ENCODE data around the gene SYNE2.

DNA sequence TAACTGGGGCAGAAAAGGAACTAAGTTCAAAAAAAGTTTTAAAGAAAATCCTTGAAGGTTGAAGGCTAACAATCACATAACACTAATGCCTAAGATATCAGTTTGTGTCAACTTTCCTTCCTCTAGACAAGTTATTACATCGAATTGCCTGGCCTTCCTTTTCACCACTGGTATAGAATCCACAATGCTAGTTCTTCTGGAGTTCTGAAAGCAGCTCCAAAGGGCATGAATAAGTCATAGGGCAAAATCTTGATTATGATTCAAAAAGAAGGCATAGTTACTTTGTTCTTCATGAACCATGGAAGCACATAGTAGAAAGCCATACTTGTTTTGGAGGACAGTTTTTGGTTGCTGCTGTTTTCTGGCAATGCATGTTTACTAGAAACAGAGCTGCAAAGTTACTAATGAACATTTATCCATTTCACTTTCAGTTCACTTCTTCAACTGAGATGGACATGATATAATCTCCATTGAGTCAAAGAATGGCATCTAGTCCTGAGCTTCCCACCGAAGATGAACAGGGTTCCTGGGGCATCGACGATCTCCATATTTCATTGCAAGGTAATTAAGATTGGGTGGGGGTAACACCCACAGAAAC is 56.0 kb downstream of the SYNE2 start:
- no peak for TF ChIP-seq CTCF (conservative IDR thresholded peaks at IDR 0.05; ENCODE audit: low read length)
- TF ChIP-seq EZH2phosphoT487 (IDR thresholded peaks at IDR 0.05; ENCODE audit: borderline replicate concordance, low read depth, low read length), result no peak
